Measurements from ENCODE around the gene IQGAP1. TPM values are rescaled to one million over a fixed set of nuclear protein-coding genes. Genes with fewer than 3 reads are reported as not detected.
"Not testable (repeated sequence)": the region's sequence is repeated elsewhere in the genome, so short reads cannot be mapped to it uniquely, and the experiment has no call there.

The IQGAP1 gene
- total RNA-seq, 3 donors from 2014 or later (not counting 1 experiment from before 2014, with no cell fraction given) = 431 to 493 (median 446) TPM

DNA sequence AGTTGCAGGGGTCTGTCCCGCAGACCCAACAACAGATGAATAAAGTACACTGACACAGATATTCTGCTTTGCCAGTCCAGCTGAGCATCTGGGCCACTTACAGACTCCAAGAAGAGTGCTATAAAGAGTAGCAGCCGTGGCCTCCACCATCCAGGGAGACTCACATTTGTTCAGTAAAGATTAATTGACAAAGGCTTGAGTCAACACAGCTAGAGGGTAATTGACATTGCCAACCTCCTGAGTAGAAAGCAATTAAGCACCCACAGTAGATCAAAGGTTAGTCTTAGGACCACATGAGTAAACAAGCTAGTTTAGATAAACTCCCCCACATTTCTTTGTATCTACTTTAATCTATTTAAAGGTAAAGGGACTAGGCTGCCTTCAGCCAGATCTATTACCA, 125.4 kb downstream of the IQGAP1 start:
- Mint-ChIP-seq H3K27ac (no peak overlapping the region), H3K4me1 (peaks cover 8 to 9% of the 10 kb centered on the region in 2 donors), H3K36me3 (no peaks in the 10 kb centered on the region), H3K9me3 (no peaks in the 10 kb centered on the region), H3K27me3 (ENCODE audit: low read depth in 2 of 2) (no peaks in the 10 kb centered on the region), H3K4me3 (no peak overlapping the region)
- Histone ChIP-seq H3K36me3 (ENCODE audit: control insufficient read depth, insufficient read depth, low read length) (no peaks in the 10 kb centered on the region), H3K4me1 (ENCODE audit: control insufficient read depth, insufficient read depth, low read length) (no peaks in the 10 kb centered on the region), H3K27me3 (ENCODE audit: control insufficient read depth, insufficient read depth, low read length) (no peaks in the 10 kb centered on the region), H3K9me3 (ENCODE audit: control insufficient read depth, insufficient read depth, low read length) (no peaks in the 10 kb centered on the region), H3K4me3 (ENCODE audit: low read length) (no peak overlapping the region), H3K27ac (ENCODE audit: low read length) (no peak overlapping the region)
- DNase-seq (no peak), ATAC-seq (no peak)
- no peak for TF ChIP-seq CTCF (IDR thresholded peaks at IDR 0.05)
- intact Hi-C loops (cut with micrococcal nuclease) = no loop called here
- 100% methylated on average over 2 of the region's 2 CpGs for WGBS (ENCODE audit: insufficient coverage)

DNA sequence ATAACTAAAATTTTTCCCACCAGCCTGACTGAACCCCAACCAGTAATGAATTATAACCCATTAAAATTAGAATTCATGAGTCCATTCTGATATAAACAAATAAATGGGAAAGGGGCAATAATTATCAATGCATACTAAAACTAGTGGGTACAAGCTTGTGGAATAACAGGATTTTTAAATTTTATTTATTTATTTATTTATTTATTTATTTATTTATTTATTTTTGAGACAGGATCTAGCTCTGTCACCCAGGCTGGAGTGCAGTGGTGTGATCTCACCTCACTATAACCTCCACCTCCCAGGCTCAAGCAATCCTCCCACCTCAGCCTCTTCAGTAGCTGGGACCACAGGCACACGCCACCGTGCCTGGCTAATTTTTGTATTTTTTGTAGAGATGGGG, 125.9 kb downstream of the IQGAP1 start:
- intact Hi-C loops (cut with micrococcal nuclease); H3K4me3 ChIP-seq (ENCODE audit: low read length); H3K27me3 ChIP-seq (ENCODE audit: control insufficient read depth, insufficient read depth, low read length); H3K4me1 Mint-ChIP-seq; H3K4me3 Mint-ChIP-seq; H3K4me1 ChIP-seq (ENCODE audit: control insufficient read depth, insufficient read depth, low read length); H3K36me3 Mint-ChIP-seq; H3K9me3 Mint-ChIP-seq; H3K36me3 ChIP-seq (ENCODE audit: control insufficient read depth, insufficient read depth, low read length); H3K27ac ChIP-seq (ENCODE audit: low read length); H3K27me3 Mint-ChIP-seq (ENCODE audit: low read depth in 2 of 2); H3K27ac Mint-ChIP-seq; H3K9me3 ChIP-seq (ENCODE audit: control insufficient read depth, insufficient read depth, low read length); DNase-seq; ATAC-seq: not testable (repeated sequence)
- WGBS (ENCODE audit: insufficient coverage) = no CpG with 5 or more reads among the region's 2 CpGs

DNA sequence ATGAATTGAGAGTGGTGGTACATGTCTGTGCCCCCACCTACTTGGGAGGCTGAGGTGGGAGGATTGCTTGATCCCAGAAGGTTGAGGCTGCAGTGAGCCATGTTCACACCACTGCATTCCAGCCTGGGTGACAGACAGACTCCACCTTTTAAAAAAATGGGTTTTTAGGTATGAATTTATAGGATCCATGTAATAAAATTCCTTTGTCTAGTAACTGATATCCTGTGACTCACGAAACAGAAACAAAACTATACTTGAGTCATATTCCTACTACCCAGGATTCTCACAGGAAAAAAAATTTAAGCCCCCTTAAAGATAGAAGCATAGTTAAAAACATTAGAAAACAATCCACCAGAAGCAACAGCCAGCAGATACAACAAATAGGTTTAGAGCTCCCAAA, 131.6 kb downstream of the IQGAP1 start:
- no peaks in the 10 kb centered on the region for H3K27me3 Mint-ChIP-seq (ENCODE audit: low read depth in 2 of 2)
- no peak overlapping the region for H3K4me3 Mint-ChIP-seq
- peaks cover 2% of the 10 kb centered on the region for H3K4me1 ChIP-seq (ENCODE audit: control insufficient read depth, insufficient read depth, low read length)
- no peak overlapping the region for H3K4me3 ChIP-seq (ENCODE audit: low read length)
- intact Hi-C loops (cut with micrococcal nuclease) = no loop called here
- no peak overlapping the region for H3K27ac ChIP-seq (ENCODE audit: low read length)
- H3K27me3 ChIP-seq (ENCODE audit: control insufficient read depth, insufficient read depth, low read length) = no peaks in the 10 kb centered on the region
- H3K4me1 Mint-ChIP-seq = peaks cover 4% of the 10 kb centered on the region in 2 donors
- H3K9me3 ChIP-seq (ENCODE audit: control insufficient read depth, insufficient read depth, low read length) = no peaks in the 10 kb centered on the region
- TF ChIP-seq CTCF (IDR thresholded peaks at IDR 0.05) = no peak
- no peak overlapping the region for H3K27ac Mint-ChIP-seq
- DNase-seq = no peak
- H3K36me3 ChIP-seq (ENCODE audit: control insufficient read depth, insufficient read depth, low read length) = no peaks in the 10 kb centered on the region
- H3K9me3 Mint-ChIP-seq = no peaks in the 10 kb centered on the region
- H3K36me3 Mint-ChIP-seq = no peaks in the 10 kb centered on the region
- no peak for ATAC-seq
- WGBS (ENCODE audit: insufficient coverage) = 100% methylated on average over 1 of the region's 1 CpG

DNA sequence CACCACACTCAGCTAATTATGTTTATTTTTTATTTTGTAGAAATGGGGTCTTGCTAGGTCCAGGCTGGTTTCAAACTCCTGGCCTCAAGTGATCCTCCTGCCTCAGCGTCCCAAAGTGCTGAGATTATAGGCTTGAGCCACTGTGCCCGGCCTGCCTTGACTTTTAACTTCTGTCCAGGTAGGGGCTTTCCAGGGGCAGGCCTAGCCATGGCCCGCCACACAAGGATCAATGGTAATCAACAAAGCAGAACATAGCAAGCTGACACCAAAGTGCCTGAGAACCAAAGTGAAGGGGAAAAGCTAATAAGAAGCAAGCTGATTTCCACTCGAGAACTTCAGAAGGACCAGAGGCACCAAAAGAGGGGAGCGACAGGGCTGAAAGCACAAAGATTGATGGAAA, 132.3 kb downstream of the IQGAP1 start:
- intact Hi-C loops (cut with micrococcal nuclease) = no loop called here

More for the DNA sequence above, 132.3 kb downstream of the IQGAP1 start:
- TF ChIP-seq CTCF (IDR thresholded peaks at IDR 0.05) = no peak
- ATAC-seq = no peak
- WGBS (ENCODE audit: insufficient coverage) = 95% methylated on average over 5 of the region's 5 CpGs
- Mint-ChIP-seq H3K27ac (no peak overlapping the region), H3K9me3 (no peaks in the 10 kb centered on the region), H3K27me3 (ENCODE audit: low read depth in 2 of 2) (no peaks in the 10 kb centered on the region), H3K4me3 (no peak overlapping the region), H3K4me1 (peaks cover 5% of the 10 kb centered on the region in 2 donors), H3K36me3 (no peaks in the 10 kb centered on the region)
- Histone ChIP-seq H3K27ac (ENCODE audit: low read length) (no peak overlapping the region), H3K27me3 (ENCODE audit: control insufficient read depth, insufficient read depth, low read length) (no peaks in the 10 kb centered on the region), H3K4me3 (ENCODE audit: low read length) (no peak overlapping the region), H3K36me3 (ENCODE audit: control insufficient read depth, insufficient read depth, low read length) (no peaks in the 10 kb centered on the region), H3K4me1 (ENCODE audit: control insufficient read depth, insufficient read depth, low read length) (peaks cover 3% of the 10 kb centered on the region), H3K9me3 (ENCODE audit: control insufficient read depth, insufficient read depth, low read length) (no peaks in the 10 kb centered on the region)
- DNase-seq = no peak
